ENCODE data around the gene TSGA10IP.

Gene TSGA10IP

DNA sequence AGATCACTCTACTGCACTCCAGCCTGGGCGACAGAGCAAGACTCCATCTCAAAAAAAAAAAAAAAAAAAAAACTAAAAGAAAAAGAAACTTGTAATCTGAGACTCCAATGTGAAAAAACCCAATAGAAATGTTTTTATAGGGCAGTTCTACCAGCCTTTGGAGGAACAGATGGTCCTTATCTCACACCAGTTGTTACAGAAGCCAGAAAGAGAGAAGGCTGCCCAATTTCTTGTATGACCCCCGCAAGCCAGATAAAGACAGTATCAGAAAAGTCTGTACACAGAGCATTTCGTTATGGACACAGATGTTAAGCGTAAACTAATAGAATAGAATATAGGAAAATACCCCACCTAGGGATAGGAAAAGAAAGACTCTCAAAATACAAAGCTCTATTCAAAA lies 11.3 kb upstream of the TSGA10IP start:
- TF ChIP-seq, protein P1, sequence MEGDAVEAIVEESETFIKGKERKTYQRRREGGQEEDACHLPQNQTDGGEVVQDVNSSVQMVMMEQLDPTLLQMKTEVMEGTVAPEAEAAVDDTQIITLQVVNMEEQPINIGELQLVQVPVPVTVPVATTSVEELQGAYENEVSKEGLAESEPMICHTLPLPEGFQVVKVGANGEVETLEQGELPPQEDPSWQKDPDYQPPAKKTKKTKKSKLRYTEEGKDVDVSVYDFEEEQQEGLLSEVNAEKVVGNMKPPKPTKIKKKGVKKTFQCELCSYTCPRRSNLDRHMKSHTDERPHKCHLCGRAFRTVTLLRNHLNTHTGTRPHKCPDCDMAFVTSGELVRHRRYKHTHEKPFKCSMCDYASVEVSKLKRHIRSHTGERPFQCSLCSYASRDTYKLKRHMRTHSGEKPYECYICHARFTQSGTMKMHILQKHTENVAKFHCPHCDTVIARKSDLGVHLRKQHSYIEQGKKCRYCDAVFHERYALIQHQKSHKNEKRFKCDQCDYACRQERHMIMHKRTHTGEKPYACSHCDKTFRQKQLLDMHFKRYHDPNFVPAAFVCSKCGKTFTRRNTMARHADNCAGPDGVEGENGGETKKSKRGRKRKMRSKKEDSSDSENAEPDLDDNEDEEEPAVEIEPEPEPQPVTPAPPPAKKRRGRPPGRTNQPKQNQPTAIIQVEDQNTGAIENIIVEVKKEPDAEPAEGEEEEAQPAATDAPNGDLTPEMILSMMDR (IDR thresholded peaks at IDR 0.05; ENCODE audit: low read depth, low read length, missing control alignments), result no peak
- no peak for DNase-seq (ENCODE audit: low read depth)
- no peak overlapping the region for H3K4me3 ChIP-seq (ENCODE audit: low read depth, low read length)

DNA sequence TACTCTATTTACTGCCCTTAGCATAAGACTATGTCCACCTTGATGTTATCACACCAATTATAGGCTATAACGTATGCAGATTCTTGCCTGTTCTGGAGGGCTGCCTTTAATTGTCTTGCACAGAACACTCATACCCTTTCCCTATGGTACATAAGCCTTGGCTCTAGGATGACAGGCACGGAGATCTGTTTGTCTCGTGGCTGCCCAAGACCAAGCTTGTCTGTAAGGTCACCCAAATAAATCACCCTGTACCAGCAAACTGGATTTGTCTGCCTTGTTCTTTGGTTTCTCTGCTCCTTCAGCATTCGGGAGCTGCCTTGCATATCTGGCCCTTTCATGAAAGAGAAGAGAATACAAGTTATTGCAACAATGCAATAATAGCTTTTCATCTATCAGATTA lies 7.5 kb upstream of the TSGA10IP start:
- no peak for DNase-seq (ENCODE audit: low read depth)
- H3K4me3 ChIP-seq (ENCODE audit: low read depth, low read length), result no peak overlapping the region
- TF ChIP-seq, protein P1 (IDR thresholded peaks at IDR 0.05; ENCODE audit: low read depth, low read length, missing control alignments), result no peak

DNA sequence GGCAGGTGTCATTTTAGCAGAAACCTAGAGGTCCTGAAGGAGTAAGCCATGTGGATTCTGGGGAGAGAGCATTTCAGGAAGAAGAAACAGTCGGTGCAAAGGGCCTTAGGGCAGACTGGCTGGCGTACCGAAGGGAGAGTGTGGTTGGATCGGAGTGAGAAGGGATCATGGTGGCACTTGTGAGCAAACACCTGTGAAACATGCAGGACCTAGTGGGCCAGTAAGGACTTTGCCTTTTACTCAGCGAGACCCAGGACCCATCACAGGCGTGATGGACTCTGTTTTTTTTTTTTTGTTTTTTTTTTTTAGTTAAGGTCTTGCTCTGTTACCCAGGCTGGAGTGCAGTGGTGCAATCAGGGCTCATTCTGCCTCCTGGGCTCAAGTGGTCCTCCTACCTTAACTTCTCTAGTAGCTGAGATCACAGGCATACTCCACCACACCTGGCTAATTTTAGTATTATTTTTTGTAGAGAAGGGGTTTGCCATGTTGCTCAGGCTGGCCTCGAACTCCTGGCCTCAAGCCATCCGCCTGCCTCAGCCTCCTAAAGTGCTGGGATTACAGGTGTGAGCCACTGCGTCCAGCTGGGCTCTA lies 3.5 kb upstream of the TSGA10IP start:
- TF ChIP-seq, protein P1 (IDR thresholded peaks at IDR 0.05; ENCODE audit: low read depth, low read length, missing control alignments), result no peak
- H3K4me3 ChIP-seq (ENCODE audit: low read depth, low read length), result no peak overlapping the region
- DNase-seq (ENCODE audit: low read depth), result no peak

DNA sequence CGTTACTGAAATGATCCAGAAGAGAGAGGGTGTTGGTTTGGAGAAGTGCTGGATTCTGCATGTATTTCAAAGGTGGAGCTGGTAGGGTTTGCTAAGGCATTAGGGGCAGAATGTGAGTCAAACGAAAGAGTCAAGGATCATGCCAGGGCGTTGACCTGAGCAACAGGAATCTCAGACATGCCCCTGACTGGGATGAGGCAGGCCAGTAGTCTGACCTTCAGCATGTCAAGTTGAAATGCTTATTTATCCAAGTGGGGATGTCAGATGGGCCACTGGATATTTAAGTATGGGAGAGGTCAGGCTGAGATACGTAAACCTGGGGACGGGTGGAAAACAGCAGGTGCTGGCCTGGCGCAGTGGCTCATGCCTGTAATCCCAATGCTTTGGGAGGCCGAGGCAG lies 2.7 kb upstream of the TSGA10IP start:
- DNase-seq (ENCODE audit: low read depth), result no peak
- H3K4me3 ChIP-seq (ENCODE audit: low read depth, low read length), result no peak overlapping the region
- TF ChIP-seq, protein P1 (IDR thresholded peaks at IDR 0.05; ENCODE audit: low read depth, low read length, missing control alignments), result no peak

DNA sequence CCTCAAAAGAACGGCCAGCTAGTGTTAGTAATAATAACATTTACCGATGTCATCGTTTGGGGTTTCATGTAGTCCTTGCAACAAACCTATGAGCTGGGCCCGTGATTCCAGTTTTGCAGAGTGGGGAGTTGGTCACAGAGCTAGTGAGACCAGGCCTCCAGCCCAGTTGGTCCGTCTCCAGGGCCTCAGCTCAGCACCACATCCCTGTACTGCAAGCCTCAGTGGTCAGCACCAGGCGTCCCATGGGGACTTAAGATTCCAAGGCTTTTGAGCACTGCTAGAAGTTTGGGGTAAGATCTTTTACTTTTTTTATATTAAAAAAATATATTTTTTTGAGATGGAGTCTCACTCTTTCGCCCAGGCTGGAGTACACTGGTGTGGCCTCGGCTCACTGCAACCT lies 1.1 kb upstream of the TSGA10IP start:
- TF ChIP-seq, protein P1 (IDR thresholded peaks at IDR 0.05; ENCODE audit: low read depth, low read length, missing control alignments), result no peak
- H3K4me3 ChIP-seq (ENCODE audit: low read depth, low read length), result no peak overlapping the region
- DNase-seq (ENCODE audit: low read depth), result no peak

DNA sequence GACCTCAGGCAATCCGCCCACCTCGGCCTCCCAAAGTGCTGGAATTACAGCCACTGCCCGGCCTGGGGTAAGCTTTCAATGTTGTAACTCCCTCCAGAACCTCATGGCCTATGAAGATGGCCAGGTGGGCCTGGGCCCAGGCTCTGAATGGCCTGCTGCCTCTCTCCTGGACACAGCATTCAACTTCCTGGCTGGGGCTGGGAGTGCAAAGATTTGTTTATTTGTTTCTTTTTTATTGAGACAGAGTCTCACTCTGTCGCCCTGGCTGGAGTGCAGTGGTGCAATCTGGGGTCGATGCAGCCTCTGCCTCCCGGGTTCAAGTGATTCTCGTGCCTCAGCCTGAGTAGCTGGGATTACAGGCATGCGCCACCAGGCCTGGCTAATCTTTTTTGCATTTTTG lies 513 bp upstream of the TSGA10IP start:
- no peak overlapping the region for H3K4me3 ChIP-seq (ENCODE audit: low read depth, low read length)
- no peak for DNase-seq (ENCODE audit: low read depth)
- TF ChIP-seq, protein P1 (IDR thresholded peaks at IDR 0.05; ENCODE audit: low read depth, low read length, missing control alignments), result no peak

DNA sequence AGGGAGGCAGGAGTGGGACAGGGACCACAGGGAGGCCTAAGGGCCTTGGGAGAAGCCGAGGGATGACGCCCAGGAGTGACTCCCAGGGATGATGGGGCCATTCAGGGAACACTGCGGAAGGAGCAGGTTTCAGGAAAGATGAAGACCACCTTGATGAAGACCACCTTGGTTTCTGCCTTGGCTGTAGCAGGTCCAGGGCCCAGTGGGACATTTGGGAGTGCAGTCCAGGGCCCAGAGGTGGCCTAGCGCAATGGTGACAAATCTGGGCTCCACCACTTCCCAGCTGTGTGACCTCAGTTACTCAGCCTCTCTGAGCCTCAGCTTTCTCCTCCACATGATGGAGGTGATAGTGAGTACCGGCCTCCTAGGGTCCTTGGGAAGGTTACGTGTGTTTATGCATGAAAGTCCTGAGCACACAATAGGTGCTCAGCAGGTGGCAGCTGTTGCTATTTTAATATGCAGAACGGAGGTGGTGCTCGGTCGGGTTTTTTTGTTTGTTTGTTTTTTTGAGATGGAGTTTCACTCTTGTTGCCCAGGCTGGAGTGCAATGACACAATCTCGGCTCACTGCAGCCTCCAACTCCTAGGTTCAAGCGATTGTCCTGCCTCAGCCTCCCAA lies 770 bp downstream of the TSGA10IP start:
- TF ChIP-seq, protein P1 (IDR thresholded peaks at IDR 0.05; ENCODE audit: low read depth, low read length, missing control alignments), result no peak
- DNase-seq (ENCODE audit: low read depth), result no peak
- H3K4me3 ChIP-seq (ENCODE audit: low read depth, low read length), result no peak overlapping the region
